Fibroblast of the conjunctiva (primary cell): ENCODE data around the gene PRSS1.

ENCODE experiments used
- DNase-seq: peaks from one replicate; pipeline ENCODE4 v3.0.0-alpha.2; 2010; ENCODE audit warnings: low read depth

PRSS1 gene

DNA sequence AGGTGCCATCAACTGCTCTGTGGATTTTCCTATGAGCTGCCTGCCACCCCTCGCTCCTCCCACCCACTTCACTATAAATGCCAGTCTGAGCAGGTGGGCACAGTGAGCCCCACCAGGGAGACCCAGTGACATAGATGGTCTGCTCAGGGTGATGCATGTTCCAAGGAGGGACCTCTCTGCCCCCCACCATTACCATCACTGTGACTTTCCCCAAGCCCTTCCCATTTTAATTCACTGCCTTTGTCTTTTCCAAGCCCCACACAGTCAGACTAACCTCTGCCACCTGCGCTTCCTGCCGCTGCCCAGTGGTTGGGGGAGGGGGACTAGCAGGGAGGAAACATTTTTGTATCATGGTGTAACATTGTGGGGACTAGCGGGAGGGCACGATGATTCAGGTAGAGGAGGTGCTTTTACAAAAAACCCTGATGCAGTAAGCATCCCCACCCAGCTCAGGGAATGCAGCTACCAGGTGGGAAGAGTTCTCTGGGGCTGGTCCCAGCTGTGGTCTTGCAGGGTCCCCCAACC is 46.1 kb downstream of the PRSS1 start:
- no peak for DNase-seq

DNA sequence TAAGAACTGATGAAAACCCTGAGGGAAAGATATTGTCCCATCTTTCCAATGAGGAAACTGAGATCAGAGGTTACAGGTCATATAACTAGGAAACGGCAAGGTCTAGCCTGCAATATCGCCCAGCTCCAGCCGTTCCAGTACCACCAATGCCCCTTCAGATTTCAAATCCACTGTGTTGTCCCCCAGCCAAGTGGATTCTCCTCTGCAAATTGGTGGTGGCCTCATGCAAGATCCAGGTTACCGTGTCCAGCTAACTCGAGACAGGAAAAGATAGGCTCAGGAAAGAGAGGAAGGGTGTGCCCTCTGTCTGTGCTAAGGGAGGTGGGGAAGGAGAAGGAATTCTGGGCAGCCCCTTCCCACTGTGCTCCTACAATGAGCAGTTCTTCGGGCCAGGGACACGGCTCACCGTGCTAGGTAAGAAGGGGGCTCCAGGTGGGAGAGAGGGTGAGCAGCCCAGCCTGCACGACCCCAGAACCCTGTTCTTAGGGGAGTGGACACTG is 46.8 kb downstream of the PRSS1 start:
- DNase-seq = no peak

DNA sequence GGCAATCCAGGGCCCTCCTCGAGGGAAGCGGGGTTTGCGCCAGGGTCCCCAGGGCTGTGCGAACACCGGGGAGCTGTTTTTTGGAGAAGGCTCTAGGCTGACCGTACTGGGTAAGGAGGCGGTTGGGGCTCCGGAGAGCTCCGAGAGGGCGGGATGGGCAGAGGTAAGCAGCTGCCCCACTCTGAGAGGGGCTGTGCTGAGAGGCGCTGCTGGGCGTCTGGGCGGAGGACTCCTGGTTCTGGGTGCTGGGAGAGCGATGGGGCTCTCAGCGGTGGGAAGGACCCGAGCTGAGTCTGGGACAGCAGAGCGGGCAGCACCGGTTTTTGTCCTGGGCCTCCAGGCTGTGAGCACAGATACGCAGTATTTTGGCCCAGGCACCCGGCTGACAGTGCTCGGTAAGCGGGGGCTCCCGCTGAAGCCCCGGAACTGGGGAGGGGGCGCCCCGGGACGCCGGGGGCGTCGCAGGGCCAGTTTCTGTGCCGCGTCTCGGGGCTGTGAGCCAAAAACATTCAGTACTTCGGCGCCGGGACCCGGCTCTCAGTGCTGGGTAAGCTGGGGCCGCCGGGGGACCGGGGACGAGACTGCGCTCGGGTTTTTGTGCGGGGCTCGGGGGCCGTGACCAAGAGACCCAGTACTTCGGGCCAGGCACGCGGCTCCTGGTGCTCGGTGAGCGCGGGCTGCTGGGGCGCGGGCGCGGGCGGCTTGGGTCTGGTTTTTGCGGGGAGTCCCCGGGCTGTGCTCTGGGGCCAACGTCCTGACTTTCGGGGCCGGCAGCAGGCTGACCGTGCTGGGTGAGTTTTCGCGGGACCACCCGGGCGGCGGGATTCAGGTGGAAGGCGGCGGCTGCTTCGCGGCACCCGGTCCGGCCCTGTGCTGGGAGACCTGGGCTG is 47.5 kb downstream of the PRSS1 start:
- no peak for DNase-seq

DNA sequence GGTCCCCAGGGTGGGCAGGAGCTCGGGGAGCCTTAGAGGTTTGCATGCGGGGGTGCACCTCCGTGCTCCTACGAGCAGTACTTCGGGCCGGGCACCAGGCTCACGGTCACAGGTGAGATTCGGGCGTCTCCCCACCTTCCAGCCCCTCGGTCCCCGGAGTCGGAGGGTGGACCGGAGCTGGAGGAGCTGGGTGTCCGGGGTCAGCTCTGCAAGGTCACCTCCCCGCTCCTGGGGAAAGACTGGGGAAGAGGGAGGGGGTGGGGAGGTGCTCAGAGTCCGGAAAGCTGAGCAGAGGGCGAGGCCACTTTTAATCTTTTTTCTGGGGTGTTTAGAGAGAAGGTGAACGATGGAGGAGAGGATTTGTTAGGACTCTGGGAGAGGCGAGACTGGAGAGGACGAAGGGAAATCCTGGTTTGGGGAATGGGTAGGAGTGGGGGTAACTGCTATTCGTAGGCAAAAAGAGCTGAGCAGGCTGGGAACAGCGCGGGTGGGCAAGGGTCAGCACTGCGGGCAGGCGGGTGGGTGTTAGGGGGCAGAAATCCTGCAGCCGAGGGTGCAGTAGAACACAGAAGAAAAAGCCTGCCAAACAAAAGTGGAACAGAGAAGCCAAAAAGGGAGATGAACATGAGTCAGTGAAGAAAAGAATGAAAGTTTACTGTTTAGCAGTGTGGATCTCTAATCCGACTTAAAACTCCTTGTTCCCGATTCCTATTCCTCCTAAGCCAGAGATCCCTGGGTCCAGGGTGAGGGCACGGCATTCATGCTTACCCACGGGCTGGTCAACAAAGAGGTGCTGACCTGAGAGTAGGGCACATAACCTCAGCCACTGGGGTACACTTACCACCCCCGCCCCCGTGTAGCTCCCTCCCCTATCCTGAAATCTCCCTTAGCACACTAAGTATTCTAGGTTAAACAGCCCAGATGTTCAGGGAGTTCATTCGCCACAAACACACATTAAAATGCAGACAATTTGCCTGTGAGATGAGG is 48.4 kb downstream of the PRSS1 start:
- no peak for DNase-seq

DNA sequence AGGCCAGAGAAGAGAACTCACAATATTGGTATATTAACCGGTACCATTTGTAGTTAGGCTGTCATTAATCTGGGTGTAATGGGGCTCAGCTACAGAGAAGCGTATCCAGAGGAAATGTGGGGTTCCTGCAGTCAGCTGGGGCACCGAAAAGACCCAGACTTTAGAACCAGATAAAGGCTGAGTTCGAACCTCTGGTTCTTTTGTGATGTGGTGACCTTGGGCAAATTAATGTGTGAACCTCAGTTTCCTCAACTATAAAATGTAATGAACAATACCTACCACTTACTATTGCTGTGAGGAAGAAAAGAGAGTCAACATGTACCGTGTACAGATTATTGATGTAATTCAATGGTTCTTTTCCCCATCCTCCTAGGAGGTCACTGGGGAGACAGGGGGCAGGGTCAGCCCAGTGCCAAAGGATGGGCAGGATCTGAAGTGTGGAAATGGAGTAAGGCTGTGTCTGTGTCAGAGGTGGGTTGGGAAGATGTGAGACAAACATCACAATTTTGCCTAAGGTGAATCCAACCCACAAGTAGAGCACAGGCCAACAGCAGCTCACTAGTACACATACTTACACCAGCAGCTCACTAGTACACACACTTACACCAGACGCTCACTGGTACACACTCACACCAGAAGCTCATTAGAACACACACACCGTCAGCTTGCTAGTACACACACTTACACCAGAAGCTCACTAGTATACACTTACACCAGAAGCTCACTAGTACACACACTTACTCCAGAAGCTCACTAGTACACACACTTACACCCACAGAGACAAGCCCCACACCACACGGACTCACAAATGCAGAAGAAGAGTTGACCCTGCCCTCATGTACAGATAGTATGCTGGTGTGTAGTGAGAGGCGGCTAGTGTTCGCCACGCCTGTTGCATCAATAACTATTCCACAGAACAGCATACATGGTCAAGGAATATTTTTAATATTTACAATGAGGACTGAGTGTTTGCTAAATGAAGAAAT is 49.5 kb downstream of the PRSS1 start:
- DNase-seq = no peak

DNA sequence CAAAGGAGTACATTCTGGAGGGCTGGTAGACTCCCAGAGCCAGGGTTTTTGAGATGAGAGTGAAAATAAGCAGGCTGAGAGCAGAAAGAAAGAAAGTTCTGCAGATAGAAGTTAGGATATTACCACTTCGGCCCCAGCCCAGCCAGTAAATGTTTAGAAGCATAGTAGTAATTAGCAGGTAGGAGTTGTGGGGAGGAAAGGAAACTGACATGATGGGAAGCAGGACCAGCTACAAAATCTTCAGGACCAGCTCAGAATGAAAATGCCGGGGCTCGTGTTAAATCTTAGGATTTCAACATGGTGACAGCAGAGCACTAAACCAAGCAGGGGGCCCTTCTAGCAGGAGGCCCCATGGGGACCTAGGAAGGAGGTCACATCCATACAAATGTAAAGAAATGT is 50.2 kb downstream of the PRSS1 start:
- DNase-seq = no peak

DNA sequence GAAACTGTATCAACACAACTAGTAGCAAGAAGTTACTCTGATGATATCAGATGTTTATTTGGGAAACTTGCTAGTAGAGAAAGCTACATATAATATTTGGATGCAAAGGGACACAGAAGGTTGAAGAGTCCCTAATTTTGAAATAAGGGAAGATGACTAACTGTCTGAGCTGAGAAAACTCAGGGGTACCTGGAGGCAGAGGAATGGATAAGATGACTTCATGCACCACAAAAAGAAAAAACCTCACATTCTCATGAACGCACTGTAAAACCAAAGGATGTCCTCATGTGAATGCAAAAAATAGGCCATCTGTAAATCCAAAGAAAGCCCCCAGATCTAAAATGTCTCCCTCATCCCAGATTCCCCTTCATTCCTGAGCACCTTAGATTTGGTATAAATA is 50.8 kb downstream of the PRSS1 start:
- no peak for DNase-seq

DNA sequence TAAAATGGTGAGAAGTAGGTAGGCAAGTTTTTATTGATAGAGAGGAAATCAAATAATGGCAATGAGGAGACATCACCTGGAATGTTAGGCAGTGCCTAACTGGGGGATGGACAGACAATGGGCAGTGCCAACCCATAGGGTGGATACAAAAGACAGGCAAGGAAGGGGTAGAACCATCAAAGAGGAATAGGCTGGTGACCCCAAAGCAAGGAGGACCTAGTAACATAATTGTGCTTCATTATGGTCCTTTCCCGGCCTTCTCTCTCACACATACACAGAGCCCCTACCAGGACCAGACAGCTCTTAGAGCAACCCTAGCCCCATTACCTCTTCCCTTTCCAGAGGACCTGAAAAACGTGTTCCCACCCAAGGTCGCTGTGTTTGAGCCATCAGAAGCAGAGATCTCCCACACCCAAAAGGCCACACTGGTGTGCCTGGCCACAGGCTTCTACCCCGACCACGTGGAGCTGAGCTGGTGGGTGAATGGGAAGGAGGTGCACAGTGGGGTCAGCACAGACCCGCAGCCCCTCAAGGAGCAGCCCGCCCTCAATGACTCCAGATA is 51.5 kb downstream of the PRSS1 start:
- no peak for DNase-seq

DNA sequence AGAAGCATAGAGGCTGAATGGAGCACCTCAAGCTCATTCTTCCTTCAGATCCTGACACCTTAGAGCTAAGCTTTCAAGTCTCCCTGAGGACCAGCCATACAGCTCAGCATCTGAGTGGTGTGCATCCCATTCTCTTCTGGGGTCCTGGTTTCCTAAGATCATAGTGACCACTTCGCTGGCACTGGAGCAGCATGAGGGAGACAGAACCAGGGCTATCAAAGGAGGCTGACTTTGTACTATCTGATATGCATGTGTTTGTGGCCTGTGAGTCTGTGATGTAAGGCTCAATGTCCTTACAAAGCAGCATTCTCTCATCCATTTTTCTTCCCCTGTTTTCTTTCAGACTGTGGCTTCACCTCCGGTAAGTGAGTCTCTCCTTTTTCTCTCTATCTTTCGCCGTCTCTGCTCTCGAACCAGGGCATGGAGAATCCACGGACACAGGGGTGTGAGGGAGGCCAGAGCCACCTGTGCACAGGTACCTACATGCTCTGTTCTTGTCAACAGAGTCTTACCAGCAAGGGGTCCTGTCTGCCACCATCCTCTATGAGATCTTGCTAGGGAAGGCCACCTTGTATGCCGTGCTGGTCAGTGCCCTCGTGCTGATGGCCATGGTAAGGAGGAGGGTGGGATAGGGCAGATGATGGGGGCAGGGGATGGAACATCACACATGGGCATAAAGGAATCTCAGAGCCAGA is 52.5 kb downstream of the PRSS1 start:
- no peak for DNase-seq

DNA sequence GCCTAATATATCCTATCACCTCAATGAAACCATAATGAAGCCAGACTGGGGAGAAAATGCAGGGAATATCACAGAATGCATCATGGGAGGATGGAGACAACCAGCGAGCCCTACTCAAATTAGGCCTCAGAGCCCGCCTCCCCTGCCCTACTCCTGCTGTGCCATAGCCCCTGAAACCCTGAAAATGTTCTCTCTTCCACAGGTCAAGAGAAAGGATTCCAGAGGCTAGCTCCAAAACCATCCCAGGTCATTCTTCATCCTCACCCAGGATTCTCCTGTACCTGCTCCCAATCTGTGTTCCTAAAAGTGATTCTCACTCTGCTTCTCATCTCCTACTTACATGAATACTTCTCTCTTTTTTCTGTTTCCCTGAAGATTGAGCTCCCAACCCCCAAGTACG is 53.0 kb downstream of the PRSS1 start:
- DNase-seq = no peak
